GM21786 (cell line): Measurements from ENCODE around the gene FOXK1.
"Not testable (repeated sequence)": the region's sequence is repeated elsewhere in the genome, so short reads cannot be mapped to it uniquely, and the experiment has no call there.

Experiments used
- ATAC-seq: cut with Tn5 transposase; IDR thresholded peaks from one replicate; pipeline ENCODE4 v1.9.1; 2021; ENCODE audit not compliant: unreplicated experiment

The FOXK1 gene

DNA sequence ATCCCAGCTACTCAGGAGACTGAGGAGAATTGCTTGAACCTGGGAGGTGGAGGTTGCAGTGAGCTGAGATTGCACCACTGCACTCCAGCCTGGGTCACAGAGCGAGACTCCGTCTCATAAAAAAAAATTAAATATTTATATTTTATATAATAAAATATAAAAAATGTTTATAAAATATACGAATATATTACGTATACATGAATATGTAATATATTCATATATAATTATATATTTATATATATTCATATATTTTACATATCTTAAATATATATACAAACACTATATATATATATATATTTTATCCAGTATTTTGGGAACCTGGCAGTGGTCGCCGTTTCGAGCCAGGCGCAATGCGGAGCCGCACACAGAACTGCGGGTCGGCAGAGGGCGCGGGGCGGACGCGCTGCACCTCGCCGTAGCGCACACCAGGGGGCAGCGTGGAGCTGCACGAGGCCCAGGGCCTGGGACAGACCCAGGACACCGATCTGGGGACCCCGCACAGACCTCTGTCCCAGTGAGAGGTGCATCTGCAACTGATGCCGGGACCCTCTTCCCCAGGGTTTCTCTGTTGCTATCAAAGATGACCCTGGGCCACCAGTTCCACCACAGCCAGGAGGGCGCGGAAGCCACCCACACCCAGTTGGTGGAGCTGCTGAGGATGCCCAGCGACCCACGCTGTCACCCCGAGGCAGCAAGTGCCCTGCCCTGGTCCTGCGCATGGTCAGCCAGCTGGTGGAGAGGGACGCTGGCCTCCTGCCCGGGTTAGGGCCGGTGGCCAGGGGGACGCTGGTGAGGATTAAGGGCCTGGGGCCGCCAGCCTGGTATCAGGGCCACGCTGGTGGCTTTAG lies 116.0 kb downstream of the FOXK1 start:
- ATAC-seq, result no peak

DNA sequence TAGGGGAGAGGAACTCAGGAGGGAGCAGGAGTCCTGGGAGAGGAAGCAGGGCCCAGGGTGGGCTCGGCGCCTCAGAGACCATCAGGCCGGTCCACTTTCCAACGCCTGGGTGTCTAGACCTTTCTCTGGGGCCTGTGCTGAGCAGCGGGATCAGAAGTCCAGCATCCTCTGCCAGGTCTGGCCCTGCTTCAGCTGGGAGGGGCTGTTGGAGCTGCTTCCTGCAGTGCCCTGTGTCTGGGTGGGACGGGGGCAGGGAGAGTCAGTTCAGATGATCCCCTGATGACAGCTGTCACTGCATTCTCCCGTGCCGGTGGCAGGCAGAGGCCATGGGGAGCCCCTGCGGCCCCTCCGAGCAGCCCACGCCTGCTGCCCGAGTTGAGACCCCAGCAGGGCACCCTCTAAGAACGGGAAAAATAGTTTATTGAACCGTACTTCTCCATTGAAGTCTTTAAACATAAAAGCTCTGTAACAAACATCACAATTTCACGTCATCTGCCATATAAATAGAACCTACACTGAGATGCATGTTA lies 116.7 kb downstream of the FOXK1 start:
- ATAC-seq, result no peak

DNA sequence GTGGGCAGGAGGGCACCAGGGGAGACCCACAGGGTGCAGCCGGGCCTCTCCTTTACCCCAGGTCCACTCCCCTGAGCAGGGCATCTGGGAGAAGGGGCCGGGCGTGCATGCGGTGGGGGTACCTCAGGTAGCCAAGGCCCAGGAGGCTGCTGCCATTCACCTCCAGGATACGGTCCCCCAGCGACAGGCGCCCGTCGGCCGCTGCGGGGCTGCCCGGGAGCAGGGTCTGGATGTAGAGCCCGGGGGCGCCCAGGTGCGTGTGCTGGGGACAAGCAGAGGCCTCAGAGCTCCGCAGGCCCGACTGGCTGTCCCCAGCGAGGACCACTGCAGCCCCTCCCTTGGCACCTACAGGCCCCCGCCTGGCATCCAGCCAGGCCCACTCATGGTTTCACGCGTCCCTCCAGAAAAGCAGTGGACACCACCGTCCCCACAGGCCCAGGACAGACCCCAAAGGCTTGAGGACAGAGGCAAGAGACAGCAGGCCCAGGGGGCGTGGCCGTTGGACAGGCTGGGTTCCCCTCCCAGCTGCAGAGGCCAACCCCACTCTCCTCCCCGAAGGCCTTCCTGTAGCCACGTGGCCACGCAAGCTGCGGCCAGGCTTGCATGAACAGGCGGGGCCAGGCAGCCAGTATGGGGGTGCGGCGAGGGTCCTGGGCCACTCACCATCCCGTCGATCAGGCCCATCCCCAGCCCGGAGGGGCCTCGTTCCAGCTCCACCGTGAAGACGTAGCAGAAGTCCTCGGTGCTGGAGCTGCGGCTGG lies 117.6 kb downstream of the FOXK1 start:
- ATAC-seq, result no peak

DNA sequence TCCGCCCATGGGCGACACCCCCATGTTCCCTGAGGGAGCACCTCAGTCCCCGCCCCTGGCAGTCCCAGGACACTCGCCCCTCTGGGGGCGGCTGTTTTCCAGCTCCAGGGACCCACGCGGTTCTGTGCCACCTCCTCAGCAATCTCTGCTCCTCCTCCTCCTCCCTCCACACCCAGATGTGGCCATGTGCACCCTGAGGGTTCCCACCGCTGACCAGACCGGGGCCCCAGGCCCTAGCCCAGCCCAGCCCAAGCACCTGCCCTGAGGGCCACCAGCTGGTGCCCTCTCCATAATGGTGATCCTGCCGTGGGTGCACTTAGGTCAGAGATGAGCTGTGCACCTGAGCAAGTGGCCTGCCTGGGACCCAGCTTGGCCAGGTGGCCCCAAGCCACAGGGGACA lies 118.4 kb downstream of the FOXK1 start:
- ATAC-seq, result no peak

DNA sequence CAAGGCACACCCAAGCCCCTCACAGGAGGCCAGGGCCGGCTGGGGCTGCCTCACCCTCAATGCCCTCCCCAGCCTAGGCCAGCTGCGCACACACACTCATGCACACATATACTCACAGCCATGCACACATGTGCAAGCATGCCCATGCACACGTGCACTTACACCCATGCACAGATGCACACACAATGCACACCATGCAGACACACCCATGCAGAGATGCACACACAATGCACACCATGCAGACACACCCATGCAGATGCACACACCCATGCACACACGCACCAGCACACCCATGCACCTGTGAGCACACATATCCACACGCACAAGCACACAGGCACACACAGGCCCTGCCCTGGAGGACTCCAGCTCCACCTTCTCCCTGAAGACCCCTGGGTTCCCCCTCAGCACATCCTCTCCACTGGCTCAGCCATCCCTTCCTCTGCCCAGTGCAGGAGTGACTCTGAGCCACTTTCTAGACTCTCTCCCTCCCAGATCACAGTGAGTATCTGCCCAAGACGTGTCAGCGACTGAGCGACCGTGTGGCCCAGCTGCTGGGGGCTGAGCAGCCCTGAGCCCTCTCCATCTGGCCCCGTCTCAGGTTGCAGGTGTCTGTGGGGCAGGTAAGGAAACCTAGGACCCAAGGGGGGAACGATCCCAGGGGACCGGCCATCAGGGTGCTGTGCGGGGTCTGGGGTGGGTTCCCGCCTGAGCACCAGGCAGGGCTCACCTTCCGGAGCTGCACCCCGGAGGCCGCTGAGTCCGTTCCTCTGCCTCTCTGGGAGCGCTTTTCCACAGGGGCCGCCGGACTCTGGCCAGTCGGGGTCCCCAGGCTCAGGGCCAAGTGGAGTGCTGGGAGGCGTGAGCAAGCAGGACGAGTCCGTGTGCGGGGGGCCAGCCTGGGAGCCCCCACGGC lies 119.1 kb downstream of the FOXK1 start:
- no peak for ATAC-seq

DNA sequence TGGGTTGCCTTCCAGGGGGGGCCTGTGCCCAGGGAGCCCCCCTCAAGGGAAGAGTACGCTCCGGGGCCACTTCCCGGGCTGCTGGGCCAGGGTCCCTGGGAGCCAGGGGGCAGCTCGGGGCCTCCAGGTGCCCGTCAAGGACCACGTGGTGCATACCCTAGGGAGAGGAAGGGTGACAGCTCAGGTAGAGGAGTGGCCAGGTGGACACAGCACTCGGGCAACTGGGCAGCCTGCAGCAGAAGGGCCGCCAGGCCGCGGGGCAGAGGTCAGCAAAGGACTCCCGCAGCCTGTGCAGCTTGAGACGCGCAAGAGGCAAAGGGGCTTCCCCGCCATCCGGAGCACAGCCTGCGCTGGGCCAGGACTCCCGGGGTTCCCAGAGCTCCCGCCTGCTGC lies 119.7 kb downstream of the FOXK1 start:
- no peak for ATAC-seq

DNA sequence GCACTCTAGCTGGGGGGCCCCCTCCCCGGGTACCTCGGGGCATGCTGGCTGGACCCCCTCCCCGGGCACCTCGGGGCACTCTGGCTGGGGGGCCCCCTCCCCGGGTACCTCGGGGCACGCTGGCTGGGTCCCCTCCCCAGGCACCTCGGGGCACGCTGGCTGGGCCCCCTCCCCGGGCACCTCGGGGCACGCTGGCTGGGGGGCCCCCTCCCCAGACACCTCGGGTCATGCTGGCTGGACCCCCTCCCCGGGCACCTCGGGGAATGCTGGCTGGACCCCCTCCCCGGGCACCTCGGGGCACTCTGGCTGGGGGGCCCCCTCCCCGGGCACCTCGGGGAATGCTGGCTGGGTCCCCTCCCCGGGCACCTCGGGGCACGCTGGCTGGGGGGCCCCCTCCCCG lies 120.5 kb downstream of the FOXK1 start:
- not testable (repeated sequence) for ATAC-seq

DNA sequence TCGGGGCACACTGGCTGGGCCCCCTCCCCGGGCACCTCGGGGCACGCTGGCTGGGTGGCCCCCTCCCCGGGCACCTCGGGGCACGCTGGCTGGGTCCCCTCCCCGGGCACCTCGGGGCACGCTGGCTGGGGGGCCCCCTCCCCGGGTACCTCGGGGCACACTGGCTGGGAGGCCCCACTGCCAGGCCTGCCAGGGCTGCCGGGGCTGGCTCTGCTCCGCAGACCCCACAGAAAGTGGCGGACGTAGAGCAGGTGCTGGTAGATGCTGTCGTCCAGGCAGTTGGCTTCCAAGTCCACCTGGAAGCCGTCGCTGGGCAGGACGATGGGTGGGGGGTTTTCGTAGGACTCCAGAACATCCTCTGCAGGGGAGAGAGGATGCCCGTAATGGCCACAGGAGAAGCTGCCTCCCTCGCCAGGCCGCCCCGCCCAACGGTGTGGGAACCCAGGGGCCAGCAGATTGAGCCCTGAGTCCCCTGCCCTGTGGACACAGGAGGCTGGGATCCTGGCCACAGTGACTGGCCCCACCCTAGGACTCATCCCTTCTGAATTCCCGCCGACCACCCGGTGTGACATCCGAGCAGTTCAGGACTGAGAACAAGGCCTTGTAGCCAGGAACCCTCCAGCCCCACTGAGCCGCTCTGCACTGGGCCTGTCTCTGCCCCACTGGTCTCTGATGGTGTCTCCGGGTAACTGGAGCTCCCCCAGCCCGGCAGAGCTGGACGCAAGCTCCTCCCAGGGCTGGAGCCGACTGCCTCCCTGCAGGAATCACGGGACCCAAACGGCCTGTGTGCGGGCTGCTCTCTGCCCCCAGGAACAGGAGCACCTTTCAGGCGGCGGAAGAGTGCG lies 121.5 kb downstream of the FOXK1 start:
- ATAC-seq, result no peak

DNA sequence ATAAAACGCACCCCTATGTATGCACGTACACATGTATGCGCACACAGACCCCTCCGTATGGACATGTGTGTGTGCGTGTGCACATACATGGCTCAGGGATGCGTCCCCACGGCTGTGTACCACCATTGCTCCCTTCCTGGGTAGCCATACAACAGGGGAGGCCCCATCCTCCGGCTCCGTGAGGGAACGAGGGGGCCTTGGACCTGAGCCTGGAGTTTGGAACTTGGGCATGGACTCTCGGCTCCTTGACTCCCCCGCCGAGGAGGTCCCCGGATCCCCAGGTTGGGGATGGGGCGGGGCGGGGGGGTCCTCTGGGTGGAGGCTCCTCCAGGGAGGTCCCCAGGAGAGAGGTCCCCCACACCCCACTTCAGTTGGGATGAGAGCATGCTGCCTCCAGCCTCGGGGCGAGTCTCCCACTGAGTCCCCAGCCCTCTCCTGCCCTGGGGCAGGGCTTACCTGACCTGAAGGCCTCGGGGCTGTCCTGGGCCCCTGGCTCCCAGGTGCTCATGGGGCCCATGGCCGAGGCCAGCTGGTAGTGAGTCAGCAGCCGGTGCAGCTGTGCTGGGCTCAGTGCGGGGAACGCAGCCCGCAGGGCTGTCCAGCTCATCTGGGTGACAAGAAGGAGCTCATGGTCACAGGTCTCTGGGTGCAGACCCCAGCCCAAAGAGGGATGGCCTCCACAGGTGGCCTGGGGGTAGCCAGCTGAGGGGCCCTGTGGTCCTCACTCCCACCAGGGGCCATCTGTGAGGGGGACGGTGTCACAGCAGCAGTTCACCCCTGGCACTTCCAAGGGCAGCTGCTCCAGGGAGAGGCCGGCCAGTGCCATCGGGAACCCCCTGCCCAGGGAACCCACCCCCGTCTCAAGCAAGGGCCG lies 123.3 kb downstream of the FOXK1 start:
- no peak for ATAC-seq

DNA sequence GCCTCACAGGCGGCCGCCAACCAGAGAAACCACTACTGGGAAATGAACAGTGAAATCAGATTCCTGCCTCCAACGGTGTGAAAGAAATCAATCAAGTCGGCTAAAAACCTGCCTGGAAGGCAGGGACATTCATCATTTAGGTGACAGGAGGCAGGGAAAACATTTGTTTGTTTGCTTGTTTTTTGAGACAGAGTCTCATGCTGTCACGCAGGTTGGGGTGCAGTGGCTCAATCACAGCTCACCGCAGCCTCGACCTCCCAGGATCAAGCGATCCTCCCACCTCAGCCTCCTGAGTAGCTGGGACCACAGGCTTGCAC lies 123.8 kb downstream of the FOXK1 start:
- ATAC-seq, result no peak

DNA sequence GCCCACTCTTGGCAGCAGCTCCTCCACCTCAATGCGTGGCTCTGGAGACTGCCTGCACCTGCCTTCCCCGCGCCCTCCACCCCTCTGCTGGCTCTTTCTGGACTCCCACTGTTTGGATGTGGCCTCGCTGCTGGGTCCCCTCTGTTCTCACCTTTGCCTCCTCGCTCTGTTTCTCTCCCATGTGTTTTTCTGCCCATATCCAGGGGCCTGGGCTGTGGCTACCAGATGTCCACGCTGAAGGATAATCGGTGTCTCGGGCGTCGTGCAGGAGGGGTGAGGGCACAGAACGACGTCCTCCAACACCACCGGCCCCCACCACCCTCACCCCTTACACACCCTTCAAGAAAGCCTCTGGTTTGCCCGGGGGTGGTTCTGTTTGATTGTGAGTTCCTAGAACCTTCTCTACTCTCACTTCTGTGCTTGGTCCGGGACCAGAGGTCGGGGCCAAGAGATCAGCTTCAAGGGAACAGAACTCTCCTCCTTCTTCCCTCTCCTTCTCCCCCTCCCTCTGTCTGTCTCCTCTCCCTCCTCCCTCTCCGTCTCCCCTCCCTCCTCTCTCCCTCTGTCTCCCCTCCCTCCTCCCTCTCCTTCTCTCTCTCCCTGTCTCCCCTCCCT lies 125.0 kb downstream of the FOXK1 start:
- ATAC-seq, result no peak

DNA sequence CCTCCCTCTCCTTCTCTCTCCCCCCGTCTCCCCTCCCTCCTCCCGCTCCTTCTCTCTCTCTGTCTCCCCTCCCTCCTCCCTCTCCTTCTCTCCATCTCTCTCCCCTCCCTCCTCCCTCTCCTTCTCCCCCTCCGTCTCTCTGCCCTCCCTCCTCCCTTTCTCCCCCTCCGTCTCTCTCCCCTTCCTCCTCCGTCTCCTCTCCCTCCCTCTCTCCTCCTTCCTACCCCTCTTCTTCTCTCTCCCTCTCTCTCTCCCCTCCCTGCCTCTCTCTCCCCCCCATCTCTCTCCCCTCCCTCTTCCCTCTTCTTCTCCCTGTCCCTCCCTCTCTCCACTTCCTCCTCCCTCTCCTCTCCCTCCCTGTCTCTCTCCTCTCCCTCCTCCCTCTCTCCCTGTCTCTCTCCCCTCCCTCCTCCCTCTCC lies 125.5 kb downstream of the FOXK1 start:
- ATAC-seq, result no peak

DNA sequence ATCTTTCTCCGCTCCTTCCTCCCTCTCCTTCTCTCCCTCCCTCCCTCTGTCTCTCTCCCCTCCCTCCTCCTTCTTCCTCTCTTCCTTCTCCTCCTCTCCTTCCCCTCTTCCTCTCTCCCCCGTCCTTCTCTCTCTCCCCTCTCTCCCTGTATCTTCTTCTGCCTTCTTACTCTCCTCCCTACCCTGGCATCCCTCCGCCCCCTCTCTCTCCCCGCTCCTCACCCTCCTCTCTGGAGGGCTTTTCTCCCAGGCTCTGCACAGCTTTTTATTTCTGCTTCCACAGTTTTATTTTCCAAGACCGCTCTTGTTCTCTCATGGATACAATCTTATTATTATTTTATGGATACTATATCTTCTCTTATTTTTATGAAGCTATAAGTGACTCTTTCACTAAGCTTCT lies 125.9 kb downstream of the FOXK1 start:
- no peak for ATAC-seq

DNA sequence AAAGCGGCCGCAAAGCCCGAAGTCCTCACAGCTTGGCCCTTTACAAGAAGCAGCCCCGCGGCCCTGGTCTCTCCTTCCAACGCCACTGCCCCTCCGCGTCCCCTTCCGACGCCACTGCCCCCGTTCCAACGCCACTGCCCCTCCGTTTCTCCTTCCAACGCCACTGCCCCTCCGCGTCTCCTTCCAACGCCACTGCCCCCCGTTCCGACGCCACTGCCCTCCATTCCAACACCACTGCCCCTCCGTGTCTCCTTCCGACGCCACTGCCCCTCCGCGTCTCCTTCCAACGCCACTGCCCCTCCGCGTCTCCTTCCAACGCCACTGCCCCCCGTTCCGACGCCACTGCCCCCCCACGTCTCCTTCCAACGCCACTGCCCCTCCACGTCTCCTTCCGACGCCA lies 126.5 kb downstream of the FOXK1 start:
- ATAC-seq, result no peak

DNA sequence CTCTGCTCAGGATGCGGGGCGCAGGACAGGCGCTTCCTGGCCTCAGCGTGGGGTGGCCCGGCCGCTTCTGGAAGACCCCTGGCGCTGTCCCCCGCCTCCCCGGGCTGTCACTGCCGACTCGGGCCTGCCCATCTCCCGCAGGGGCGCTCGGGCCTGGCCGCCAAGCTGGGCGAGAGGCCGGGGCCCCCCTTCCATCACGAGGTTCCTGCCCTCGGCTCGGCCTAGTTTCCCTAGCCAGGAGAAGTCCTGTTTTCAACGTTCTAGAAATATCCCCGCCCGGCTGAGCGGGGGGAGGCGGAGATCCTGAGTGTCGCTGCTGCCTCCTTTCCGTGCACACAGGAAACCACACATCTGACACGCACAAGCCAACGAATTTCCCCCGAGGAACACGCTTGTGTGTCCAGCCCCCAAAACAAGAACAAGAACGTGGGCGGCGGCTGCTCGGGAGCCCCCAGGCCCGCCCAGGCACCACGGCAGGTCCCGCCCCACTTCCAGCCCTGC lies 127.0 kb downstream of the FOXK1 start:
- ATAC-seq, result no peak

DNA sequence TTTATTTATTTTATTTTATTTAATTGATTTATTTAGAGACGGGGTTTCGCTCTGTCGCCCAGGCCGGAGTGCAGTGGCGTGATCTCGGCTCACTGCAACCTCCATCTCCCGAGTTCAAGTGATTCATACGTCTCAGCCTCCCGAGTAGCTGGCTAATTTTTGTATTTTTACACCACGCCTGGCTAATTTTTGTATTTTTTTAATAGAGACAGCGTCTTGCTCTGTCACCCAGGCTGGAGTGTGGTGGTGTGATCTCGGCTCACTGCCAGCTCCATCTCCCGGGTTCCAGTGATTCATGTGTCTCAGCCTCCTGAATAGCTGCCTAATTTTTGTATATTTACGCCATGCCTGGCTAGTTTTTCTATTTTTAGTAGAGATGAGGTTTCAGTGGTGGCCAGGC lies 127.6 kb downstream of the FOXK1 start:
- no peak for ATAC-seq

DNA sequence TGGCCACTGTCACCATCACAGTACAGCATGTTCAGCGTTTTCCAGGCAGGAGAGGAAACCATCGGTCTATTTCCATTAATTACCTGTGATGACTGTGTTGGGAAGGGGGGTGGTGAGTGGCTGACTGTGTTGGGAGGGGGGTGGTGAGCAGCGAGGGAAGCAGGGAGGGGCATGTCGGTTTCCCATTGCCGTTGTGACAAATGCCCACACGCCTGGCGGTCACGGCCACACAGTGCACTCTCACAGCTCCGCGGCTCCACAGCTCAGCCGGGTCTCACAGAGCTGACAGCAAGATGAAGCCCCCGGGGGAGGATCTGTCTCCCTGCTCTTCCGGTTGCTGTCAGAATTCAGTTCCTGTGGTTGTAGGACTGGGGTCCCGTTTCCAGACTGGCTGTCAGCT lies 132.3 kb downstream of the FOXK1 start:
- no peak for ATAC-seq

DNA sequence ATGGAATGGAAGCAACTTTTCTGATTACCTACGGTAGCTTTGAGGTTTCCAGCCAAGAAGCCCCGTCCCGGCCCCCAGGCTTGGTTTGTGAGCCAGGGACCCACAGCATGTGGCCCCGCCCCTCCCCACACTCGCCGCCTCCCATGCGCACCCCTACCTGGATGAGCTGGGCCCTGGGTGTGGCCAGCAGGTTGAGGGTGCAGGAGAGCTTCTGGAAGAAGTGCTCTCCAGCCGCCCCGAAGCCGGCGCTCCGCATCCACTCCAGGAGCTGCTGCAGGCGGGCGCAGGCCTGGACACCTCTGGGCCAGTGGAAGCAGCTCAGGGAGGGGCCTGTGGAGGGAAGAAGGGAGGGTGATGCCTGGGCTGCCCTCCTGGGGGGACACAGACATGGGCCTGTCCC lies 133.0 kb downstream of the FOXK1 start:
- ATAC-seq, result no peak
